Endothelial cell of umbilical vein (primary cell): ENCODE measurements around the gene LRIF1.

Experiments used
- CTCF ChIP-seq, 2 donors: IDR thresholded peaks; 1 replicate in 1 of 2; 2 replicates in 1 of 2; pipeline ENCODE4 v1.5.1; 2011; ENCODE audit warnings: low read length in 2 of 2, mild to moderate bottlenecking in 2 of 2, moderate library complexity in 2 of 2, control low read depth in 1 of 2, inconsistent platforms in 1 of 2, low read depth in 1 of 2; ENCODE audit not compliant: insufficient read depth in 1 of 2; ENCODE audit errors: extremely low read depth in 1 of 2
- EZH2 ChIP-seq: IDR thresholded peaks from 2 replicates; pipeline ENCODE4 v1.6.1; 2012; ENCODE audit warnings: borderline replicate concordance, low read depth, mild to moderate bottlenecking, moderate library complexity, low read length, inconsistent platforms; ENCODE audit not compliant: severe bottlenecking
- FOS ChIP-seq: IDR thresholded peaks from 2 replicates; pipeline ENCODE4 v1.6.1; 2011; ENCODE audit warnings: mild to moderate bottlenecking, low read length, moderate library complexity, borderline replicate concordance; ENCODE audit not compliant: insufficient read depth
- MYC ChIP-seq: IDR thresholded peaks from one replicate; pipeline ENCODE4 v1.6.1; 2011; ENCODE audit warnings: mild to moderate bottlenecking, low read depth, low read length
- POLR2A ChIP-seq: IDR thresholded peaks from 2 replicates; pipeline ENCODE4 v1.6.1; 2012; ENCODE audit warnings: low read depth, mild to moderate bottlenecking, control low read depth, low read length
- POLR2AphosphoS5 ChIP-seq: IDR thresholded peaks from 2 replicates; pipeline ENCODE4 v1.6.1; 2012; ENCODE audit warnings: low read depth, mild to moderate bottlenecking, control low read depth, low read length, moderate library complexity; ENCODE audit not compliant: insufficient read depth

DNA sequence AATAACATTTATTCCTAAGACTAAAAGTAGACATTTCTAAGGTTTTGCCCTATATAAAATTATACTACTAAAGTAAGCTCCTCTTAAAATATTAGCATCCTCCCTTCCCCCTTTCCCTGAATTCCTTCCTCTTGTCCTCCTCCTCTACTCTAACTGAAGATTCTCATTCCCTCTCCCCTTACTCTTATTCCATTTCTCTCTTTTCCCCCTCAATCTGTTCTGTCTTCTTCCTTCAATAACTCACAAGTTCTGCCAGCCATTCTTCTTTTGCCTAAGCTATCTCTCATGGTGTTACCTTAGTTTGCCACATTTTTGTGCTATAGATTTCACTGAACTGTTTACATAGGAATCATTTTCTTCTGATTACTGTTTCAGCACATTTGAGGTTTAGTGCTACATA lies 10.7 kb downstream of the LRIF1 start:
- TF ChIP-seq POLR2AphosphoS5 (no peak), POLR2A (no peak), MYC (no peak), FOS (no peak), CTCF (IDR thresholded peaks at IDR 0.05; ENCODE audit: extremely low read depth in 1 of 2, insufficient read depth in 1 of 2, low read depth in 1 of 2, low read length in 2 of 2) (no peak), EZH2 (no peak)
